Caco-2 (cell line): ENCODE measurements around the gene HAUS3. TPM values are rescaled to one million over a fixed set of nuclear protein-coding genes. Genes with fewer than 3 reads are reported as not detected.

Experiments used
- BruUV-seq: library from RNA; stranded (reverse); fragments of 400-500 nt; replicated peaks from 2 replicates; lab custom pipeline; 2021; lab: Mats Ljungman, UMichigan
- CTCF ChIA-PET: fragments of 300-600 bp; sonication (Branson Sonifier 250); formaldehyde crosslinking; loops from one replicate; lab custom pipeline; 2022; ENCODE audit warnings: antibody characterized with exemption; lab: Charles Lee
- POLR2A ChIA-PET: fragments of 300-600 bp; sonication (Branson Sonifier 250); formaldehyde crosslinking; loops from one replicate; lab custom pipeline; 2022; ENCODE audit warnings: antibody characterized with exemption; lab: Charles Lee
- DNase-seq, 2 experiments: peaks; one replicate each; pipeline versions ENCODE4 v3.0.0 to v3.0.0-alpha.2; 2020 to 2022
- H3K27me3 ChIP-seq: replicated peaks from 2 replicates; pipeline ENCODE4 v1.6.0; 2011; ENCODE audit warnings: low read length; ENCODE audit not compliant: control insufficient read depth, insufficient read depth
- H3K36me3 ChIP-seq: 2 replicates; pipeline ENCODE4 v1.5.1; 2011; ENCODE audit warnings: low read length; ENCODE audit not compliant: control insufficient read depth, insufficient read depth
- H3K4me1 ChIP-seq: fragments of 250-450 bp; sonication (Bioruptor Pico); 2 replicates; pipeline ENCODE4 v1.5.1; 2020; ENCODE audit warnings: mild to moderate bottlenecking
- H3K4me3 ChIP-seq: 2 replicates; pipeline ENCODE4 v1.5.1; 2011; ENCODE audit warnings: low read depth, mild to moderate bottlenecking, control low read depth, low read length
- H3K9me3 ChIP-seq: fragments of 250-450 bp; sonication (Bioruptor Pico); 2 replicates; pipeline ENCODE4 v1.5.1; 2020; ENCODE audit warnings: mild to moderate bottlenecking, moderate library complexity
- H3K27ac Mint-ChIP-seq: one replicate; pipeline ENCODE4 v1.8.0; 2022; ENCODE audit warnings: mixed read lengths; ENCODE audit not compliant: unreplicated experiment
- H3K27me3 Mint-ChIP-seq: one replicate; pipeline ENCODE4 v1.8.0; 2022; ENCODE audit warnings: mixed read lengths; ENCODE audit not compliant: insufficient read depth, unreplicated experiment
- H3K36me3 Mint-ChIP-seq: one replicate; pipeline ENCODE4 v1.8.0; 2022; ENCODE audit warnings: mild to moderate bottlenecking, mixed read lengths; ENCODE audit not compliant: insufficient read depth, unreplicated experiment
- H3K4me1 Mint-ChIP-seq: one replicate; pipeline ENCODE4 v1.8.0; 2022; ENCODE audit warnings: low read depth, mixed read lengths; ENCODE audit not compliant: unreplicated experiment
- H3K4me3 Mint-ChIP-seq: one replicate; pipeline ENCODE4 v1.8.0; 2022; ENCODE audit warnings: mild to moderate bottlenecking, moderate library complexity, mixed read lengths; ENCODE audit not compliant: unreplicated experiment
- H3K9me3 Mint-ChIP-seq: one replicate; pipeline ENCODE4 v1.8.0; 2022; ENCODE audit warnings: mixed read lengths; ENCODE audit not compliant: unreplicated experiment
- intact Hi-C: fragments of 100-400 bp; cut with micrococcal nuclease; formaldehyde crosslinking; loops from one replicate; pipeline ENCODE4 v1.10.0; 2022; ENCODE audit not compliant: unreplicated experiment
- total RNA-seq: library from RNA; stranded (reverse); gene quantifications from 2 replicates; pipeline ENCODE4 v1.2.3, GENCODE V29; 2022
- TF ChIP-seq, protein P1 (sequence below), 2 experiments: fragments of 200-600 bp in 1 of 2; IDR thresholded peaks; 1 replicate in 1 of 2; 2 replicates in 1 of 2; pipeline versions ENCODE4 v1.5.1 to v1.8.0; 2011 to 2022; ENCODE audit warnings: antibody characterized with exemption in 1 of 2, control low read depth in 1 of 2, inconsistent platforms in 1 of 2, low read depth in 1 of 2, low read length in 1 of 2, mild to moderate bottlenecking in 1 of 2, moderate library complexity in 1 of 2; ENCODE audit not compliant: insufficient read depth in 1 of 2, severe bottlenecking in 1 of 2, unreplicated experiment in 1 of 2

Gene HAUS3
- total RNA-seq, 1 experiment from 2014 or later: 17.9 TPM

DNA sequence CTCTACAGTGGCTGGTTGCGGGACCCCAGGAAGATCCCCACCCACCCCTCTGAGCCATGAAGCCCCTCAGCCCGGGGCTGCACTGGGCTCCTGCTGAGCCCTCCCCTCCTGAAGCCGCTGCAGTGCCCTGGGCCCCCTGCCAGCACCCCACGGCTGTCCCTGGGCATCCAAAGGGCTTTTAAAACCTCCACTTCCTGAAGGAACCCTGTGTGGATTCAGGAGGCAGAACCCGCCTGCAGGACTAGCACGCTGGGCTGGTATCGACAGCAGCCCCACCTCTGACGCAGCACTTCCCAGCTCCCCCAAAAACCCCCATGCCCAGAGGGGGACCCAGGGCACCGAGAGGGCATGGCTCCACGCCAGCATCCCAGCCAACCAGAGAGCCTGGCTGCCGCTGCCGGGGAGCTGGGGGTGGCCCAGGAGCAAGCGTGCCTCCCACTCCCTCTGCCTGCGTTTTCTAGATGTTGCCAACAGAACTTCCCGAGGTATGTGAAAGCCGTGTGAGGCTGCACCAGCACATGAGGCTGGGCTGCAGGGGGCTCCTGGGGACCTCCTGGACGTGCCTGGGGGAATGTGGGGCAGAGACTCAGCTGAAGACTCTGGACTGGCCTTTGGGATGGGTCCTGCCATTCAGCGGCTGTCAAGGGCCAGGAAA lies 13.7 kb upstream of the HAUS3 start:
- Histone ChIP-seq H3K9me3 (no peaks in the 10 kb centered on the region), H3K4me3 (no peak overlapping the region), H3K4me1 (0 out of 2 replicates have a peak, but pooled peaks cover 2% of the 10 kb centered on the region), H3K36me3 (no peaks in the 10 kb centered on the region), H3K27me3 (no peaks in the 10 kb centered on the region)
- intact Hi-C loops: no loop called here
- POLR2A ChIA-PET: no interaction called here
- Mint-ChIP-seq H3K27ac (no peak overlapping the region), H3K27me3 (no peaks in the 10 kb centered on the region), H3K36me3 (peaks cover 11% of the 10 kb centered on the region), H3K4me3 (no peak overlapping the region), H3K4me1 (no peaks in the 10 kb centered on the region), H3K9me3 (no peaks in the 10 kb centered on the region)
- CTCF ChIA-PET: no interaction called here
- DNase-seq: peak in 1 of 2 experiments; percentile 19
- BruUV-seq: no TSS peak
- TF ChIP-seq, protein P1, sequence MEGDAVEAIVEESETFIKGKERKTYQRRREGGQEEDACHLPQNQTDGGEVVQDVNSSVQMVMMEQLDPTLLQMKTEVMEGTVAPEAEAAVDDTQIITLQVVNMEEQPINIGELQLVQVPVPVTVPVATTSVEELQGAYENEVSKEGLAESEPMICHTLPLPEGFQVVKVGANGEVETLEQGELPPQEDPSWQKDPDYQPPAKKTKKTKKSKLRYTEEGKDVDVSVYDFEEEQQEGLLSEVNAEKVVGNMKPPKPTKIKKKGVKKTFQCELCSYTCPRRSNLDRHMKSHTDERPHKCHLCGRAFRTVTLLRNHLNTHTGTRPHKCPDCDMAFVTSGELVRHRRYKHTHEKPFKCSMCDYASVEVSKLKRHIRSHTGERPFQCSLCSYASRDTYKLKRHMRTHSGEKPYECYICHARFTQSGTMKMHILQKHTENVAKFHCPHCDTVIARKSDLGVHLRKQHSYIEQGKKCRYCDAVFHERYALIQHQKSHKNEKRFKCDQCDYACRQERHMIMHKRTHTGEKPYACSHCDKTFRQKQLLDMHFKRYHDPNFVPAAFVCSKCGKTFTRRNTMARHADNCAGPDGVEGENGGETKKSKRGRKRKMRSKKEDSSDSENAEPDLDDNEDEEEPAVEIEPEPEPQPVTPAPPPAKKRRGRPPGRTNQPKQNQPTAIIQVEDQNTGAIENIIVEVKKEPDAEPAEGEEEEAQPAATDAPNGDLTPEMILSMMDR (IDR thresholded peaks at IDR 0.05; ENCODE audit: insufficient read depth in 1 of 2, low read depth in 1 of 2, low read length in 1 of 2, severe bottlenecking in 1 of 2, unreplicated experiment in 1 of 2): no peak

DNA sequence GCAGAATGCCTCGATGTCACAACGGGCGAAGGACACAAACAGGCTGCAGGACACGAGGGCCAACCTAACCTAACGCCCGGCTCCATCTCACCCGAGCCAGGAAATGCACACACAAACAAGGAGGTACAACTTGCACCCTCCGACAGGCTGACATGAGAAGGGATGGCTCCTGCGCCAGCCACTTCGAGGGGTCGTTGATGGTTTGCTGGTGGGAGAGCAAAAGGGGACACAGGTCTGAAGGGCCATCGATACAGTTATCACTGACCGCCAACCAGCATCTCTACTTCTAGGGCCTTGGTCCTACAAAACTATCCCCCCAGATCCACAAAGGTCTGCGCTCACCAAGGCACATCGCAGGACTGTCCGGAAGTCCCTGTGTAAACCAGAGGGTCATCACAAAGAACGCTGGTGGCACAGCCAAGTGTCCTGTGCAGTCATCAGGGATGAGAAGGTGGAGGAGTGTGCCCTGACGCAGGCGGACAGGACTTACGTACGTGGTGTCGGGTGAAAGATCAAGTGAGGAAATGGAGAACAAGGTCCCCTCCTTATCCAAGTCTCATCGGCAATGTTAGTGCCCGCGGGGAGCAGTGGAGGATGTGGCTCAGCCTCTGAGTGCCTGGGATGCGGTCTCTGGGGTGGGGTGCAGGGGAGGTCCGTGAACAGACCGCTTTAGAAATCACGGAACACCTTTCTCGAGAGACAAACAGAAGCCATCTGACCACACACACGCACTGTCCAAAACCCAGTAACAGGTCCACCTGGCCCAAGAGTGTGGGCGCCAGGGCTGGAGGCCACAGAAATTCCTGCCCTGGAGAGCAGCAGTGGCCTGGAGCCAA lies 13.0 kb upstream of the HAUS3 start:
- Histone ChIP-seq H3K4me3 (no peak overlapping the region), H3K9me3 (no peaks in the 10 kb centered on the region), H3K36me3 (no peaks in the 10 kb centered on the region), H3K27me3 (no peaks in the 10 kb centered on the region), H3K4me1 (no peaks in the 10 kb centered on the region)
- no peaks in the 10 kb centered on the region for H3K4me1 Mint-ChIP-seq
- no peak overlapping the region for H3K4me3 Mint-ChIP-seq
- ChIA-PET CTCF (no interaction called here), POLR2A (no interaction called here)
- DNase-seq: peak in 1 of 2 experiments; percentile 19
- TF ChIP-seq, protein P1 (IDR thresholded peaks at IDR 0.05; ENCODE audit: insufficient read depth in 1 of 2, low read depth in 1 of 2, low read length in 1 of 2, severe bottlenecking in 1 of 2, unreplicated experiment in 1 of 2): no peak
- H3K36me3 Mint-ChIP-seq: peaks cover 11% of the 10 kb centered on the region
- no peak overlapping the region for H3K27ac Mint-ChIP-seq
- intact Hi-C loops: no loop called here
- no TSS peak for BruUV-seq
- H3K27me3 Mint-ChIP-seq: no peaks in the 10 kb centered on the region
- no peaks in the 10 kb centered on the region for H3K9me3 Mint-ChIP-seq

DNA sequence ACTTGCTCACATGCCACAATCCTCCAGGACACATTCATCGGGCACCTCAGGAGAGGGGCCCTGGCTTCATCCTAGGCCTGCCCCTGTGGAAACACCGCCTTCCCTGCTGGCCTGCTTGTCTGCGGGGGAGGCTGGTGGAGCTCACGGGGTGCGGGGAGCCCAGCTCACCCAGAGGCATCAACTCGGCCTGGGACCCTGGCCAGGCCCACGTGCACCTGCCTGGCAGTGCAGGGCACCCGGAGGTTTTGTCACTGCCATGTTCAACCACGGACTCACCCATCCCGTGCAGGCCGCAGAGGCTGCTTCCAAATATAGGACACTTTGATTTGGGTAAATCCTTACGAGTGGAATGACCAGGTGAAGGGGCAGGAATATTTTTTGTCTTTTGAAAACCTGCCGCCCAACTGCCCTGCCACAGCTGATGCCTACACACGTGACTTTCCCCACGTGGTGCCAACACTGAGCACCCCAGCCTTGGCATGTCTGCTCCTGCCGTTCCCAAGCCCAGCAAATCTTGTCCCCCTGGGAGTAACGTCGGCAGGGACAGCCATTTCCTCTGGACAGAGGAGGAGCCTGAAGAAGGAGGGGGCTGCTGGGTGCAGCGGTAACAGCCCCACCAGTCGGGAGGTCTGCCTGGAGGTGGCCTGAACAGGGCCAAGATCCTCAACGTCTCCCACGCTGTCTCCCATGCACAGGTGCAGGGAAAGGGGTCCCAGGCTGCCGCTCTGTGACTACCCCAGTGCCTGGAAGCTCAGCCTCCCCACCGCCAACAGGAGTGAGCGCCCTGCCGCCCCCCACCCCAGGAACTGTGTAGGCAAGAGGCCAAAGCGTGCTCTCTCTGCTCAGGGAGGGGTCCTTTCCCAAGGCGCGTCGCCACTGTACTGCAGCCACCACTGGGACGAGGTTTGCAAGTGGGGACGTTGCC lies 11.5 kb upstream of the HAUS3 start:
- Mint-ChIP-seq H3K9me3 (no peaks in the 10 kb centered on the region), H3K36me3 (peaks cover 11% of the 10 kb centered on the region), H3K4me3 (no peak overlapping the region), H3K27ac (no peak overlapping the region), H3K27me3 (no peaks in the 10 kb centered on the region), H3K4me1 (no peaks in the 10 kb centered on the region)
- no peak overlapping the region for H3K4me3 ChIP-seq
- H3K36me3 ChIP-seq: no peaks in the 10 kb centered on the region
- CTCF ChIA-PET: no interaction called here
- no peaks in the 10 kb centered on the region for H3K27me3 ChIP-seq
- no peak for DNase-seq
- POLR2A ChIA-PET: interaction anchor here (0.6 kb wide), 1 partner anchor 9 kb away, joined by 6 read pairs; no protein-coding TSS in a partner anchor
- intact Hi-C loops: no loop called here
- TSS peak; percentile 10 for BruUV-seq
- TF ChIP-seq, protein P1 (IDR thresholded peaks at IDR 0.05; ENCODE audit: insufficient read depth in 1 of 2, low read depth in 1 of 2, low read length in 1 of 2, severe bottlenecking in 1 of 2, unreplicated experiment in 1 of 2): no peak
- H3K9me3 ChIP-seq: no peaks in the 10 kb centered on the region
- no peaks in the 10 kb centered on the region for H3K4me1 ChIP-seq
